ENCODE results near the gene TMIE. TPM values are rescaled to one million over a fixed set of nuclear protein-coding genes. Genes with fewer than 3 reads are reported as not detected.

TMIE gene
- total RNA-seq, 1 donor from 2014 or later, result not detected

DNA sequence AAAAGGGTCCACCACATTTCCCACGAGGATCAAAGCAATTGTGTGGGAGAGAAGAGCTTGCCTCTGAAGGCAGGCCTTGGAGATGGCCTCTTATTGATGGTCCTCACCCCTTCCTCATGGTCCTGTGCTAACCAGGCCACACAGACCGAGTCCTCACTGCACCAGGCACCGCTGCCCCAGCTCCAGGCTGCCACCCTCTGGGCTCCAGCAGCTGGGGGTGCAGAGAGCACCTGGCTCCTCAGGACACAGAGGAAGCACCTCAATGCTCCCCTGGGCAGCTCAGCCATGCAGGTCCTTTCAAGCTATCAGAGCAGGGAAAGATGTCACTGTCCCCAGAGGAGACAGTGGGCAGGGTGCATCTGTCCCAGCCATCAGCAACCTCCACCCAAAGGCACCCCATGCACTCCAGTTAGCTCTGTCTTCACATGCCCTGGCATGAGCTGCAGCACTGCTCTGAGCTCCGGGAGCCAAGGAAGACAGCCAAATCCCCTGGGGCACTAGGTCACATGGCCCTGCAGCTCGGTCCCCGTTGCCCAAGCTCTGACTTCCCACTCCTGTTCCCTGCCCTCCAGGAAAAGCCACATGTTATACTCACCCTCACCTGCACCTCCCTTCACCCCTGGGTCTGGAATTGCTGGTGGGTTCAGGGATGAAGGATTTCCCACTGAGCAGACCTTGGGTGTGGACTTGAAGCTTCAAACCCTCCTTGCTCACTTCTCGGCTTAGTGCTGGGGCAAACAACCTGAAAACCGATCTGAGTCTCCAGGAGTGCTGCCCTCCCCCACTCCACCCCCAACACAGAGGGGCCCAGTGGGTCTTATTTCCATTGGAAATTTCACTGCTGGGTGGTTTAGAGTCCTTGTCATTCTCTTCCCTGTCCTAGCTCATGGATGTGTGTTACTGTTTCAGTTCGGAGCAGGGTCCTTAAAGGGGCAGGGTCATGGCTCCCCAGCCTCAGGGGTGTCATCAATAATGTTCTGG, 40.4 kb upstream of the TMIE start:
- peaks cover 10% of the 10 kb centered on the region for H3K27me3 Mint-ChIP-seq (ENCODE audit: low read depth)
- peak overlapping the region; percentile 71 for H3K27ac Mint-ChIP-seq (ENCODE audit: unreplicated experiment)
- H3K9me3 Mint-ChIP-seq, result no peaks in the 10 kb centered on the region
- no peaks in the 10 kb centered on the region for H3K36me3 Mint-ChIP-seq (ENCODE audit: low read depth)
- no peak overlapping the region for H3K4me3 Mint-ChIP-seq
- TF ChIP-seq, protein P1, sequence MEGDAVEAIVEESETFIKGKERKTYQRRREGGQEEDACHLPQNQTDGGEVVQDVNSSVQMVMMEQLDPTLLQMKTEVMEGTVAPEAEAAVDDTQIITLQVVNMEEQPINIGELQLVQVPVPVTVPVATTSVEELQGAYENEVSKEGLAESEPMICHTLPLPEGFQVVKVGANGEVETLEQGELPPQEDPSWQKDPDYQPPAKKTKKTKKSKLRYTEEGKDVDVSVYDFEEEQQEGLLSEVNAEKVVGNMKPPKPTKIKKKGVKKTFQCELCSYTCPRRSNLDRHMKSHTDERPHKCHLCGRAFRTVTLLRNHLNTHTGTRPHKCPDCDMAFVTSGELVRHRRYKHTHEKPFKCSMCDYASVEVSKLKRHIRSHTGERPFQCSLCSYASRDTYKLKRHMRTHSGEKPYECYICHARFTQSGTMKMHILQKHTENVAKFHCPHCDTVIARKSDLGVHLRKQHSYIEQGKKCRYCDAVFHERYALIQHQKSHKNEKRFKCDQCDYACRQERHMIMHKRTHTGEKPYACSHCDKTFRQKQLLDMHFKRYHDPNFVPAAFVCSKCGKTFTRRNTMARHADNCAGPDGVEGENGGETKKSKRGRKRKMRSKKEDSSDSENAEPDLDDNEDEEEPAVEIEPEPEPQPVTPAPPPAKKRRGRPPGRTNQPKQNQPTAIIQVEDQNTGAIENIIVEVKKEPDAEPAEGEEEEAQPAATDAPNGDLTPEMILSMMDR (conservative IDR thresholded peaks at IDR 0.05), result no peak
- peaks cover 35% of the 10 kb centered on the region for H3K4me1 Mint-ChIP-seq
- DNase-seq (ENCODE audit: low read depth, low spot score), result no peak

DNA sequence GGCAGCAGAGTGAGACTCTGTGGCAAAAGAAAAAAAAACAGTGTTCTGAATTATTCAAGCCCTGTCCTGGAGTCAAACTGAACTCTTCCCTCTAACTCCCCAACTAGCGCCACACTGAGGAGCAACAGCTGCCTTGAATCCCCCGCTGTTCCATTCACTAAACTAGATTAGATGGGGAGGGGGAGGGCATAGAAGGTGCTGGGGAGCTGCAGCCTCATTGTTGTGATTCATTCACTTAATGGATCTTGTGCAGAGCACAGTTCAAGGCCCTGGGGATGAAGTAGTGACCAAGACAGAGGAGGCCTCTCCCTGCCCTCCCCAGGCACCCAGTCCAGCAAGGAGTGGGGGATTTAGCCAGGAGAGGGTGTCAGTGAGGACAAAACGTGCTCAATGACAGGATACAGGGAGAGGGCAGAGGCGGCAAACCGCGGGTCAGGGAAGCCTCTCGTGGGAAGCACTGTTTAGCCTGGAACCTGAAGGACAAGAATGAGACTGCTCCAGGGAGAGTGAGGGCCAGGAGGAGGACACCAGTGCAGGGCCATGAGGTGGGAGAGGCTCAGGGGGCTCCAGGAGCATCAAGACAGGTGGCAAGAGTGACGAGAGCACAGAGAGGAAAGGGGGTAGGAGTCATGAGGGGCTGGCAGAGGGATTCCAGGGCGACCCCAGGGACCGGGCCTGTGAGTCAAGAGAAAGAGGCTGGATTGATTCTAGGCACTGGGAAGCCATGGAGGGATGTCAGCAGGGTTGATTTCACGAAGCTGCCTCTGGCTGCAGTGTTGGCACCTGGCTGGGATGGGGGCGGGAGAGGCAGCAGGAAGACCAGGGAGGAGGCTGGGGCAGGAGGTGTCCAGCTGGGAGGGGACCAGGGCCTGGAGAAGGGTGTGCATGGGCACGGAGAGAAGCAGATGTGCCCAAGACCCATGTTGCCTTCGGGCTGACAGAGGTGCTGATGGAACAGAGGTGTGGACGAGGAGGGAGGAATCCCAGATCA, 39.1 kb upstream of the TMIE start:
- Mint-ChIP-seq H3K27ac (ENCODE audit: unreplicated experiment) (no peak overlapping the region), H3K4me3 (no peak overlapping the region), H3K9me3 (no peaks in the 10 kb centered on the region), H3K27me3 (ENCODE audit: low read depth) (no peaks in the 10 kb centered on the region), H3K4me1 (peaks cover 35% of the 10 kb centered on the region), H3K36me3 (ENCODE audit: low read depth) (no peaks in the 10 kb centered on the region)
- TF ChIP-seq, protein P1 (conservative IDR thresholded peaks at IDR 0.05), result no peak
- DNase-seq (ENCODE audit: low read depth, low spot score), result no peak

DNA sequence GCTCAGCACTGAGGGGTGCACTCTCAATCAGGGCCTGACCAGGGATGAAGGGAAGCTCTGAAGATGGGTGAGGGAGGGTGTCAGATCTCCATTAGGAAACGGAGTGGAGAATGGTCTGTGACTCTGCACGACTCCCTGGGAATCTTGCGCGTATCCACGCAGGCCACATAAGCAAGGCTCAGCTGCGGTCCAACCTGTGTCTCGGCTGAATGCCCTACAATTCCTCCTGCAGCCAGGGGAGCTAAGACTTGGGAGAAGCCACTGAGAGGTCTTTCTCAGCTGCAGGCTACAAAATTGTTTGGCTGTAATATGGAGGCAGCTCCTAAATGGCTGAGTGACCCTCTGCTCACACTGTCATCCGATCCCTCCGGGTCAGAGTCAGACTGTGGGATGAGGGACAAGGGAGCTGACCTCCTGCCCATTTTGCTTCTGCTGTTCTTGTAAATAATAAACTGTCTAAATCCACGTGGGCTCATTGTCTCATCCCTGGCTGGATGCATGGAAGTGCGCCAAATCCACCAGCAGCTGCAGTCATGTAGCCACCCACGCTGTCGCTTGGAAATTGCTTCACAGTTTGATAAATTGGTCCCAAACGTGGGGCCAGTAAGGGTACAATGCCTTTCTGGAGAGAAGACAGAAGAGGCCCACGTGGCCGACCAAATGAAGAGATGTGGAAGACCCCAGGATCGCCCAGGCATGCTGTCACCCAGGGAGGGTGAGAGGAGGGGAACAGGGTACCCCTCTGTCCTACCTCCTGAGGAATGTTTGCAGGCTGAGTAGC, 38.2 kb upstream of the TMIE start:
- DNase-seq (ENCODE audit: low read depth, low spot score), result no peak
- no peak overlapping the region for H3K4me3 Mint-ChIP-seq
- no peaks in the 10 kb centered on the region for H3K36me3 Mint-ChIP-seq (ENCODE audit: low read depth)
- no peaks in the 10 kb centered on the region for H3K27me3 Mint-ChIP-seq (ENCODE audit: low read depth)
- TF ChIP-seq, protein P1 (conservative IDR thresholded peaks at IDR 0.05), result no peak
- no peak overlapping the region for H3K27ac Mint-ChIP-seq (ENCODE audit: unreplicated experiment)
- no peaks in the 10 kb centered on the region for H3K9me3 Mint-ChIP-seq
- H3K4me1 Mint-ChIP-seq, result peaks cover 35% of the 10 kb centered on the region

DNA sequence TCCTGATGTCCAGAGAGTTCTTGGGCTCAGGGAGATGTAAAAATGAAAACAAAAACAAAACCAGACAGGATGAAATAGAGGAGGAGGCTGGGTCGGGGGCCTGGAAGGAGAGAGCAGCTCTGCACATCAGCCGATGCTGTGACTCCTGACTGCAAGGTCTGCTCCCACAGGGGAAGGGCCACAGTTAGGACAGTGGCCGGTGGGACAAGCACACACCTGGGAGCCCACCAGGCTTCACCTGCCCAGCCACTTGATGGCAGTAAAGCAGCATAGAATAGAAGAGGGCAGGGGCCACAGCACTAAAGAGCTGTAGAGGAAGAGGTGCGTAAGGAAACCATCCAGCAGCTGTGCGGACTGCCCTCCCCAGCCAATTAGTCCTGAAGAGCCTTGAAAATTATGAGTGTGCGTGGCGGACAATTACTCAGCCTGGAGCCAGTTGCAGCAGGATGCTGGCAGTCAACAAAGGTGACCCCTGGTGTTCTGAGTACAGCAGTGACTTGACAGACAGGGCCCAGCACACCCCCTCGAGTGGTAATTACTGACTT, 37.5 kb upstream of the TMIE start:
- Mint-ChIP-seq H3K4me1 (peaks cover 35% of the 10 kb centered on the region), H3K36me3 (ENCODE audit: low read depth) (no peaks in the 10 kb centered on the region), H3K27ac (ENCODE audit: unreplicated experiment) (no peak overlapping the region), H3K9me3 (no peaks in the 10 kb centered on the region), H3K4me3 (no peak overlapping the region), H3K27me3 (ENCODE audit: low read depth) (no peaks in the 10 kb centered on the region)
- TF ChIP-seq, protein P1 (conservative IDR thresholded peaks at IDR 0.05), result no peak
- no peak for DNase-seq (ENCODE audit: low read depth, low spot score)

Measured in neural crest cell (in vitro differentiated cells).